ENCODE results near the gene MICAL2. TPM values are rescaled to one million over a fixed set of nuclear protein-coding genes. Genes with fewer than 3 reads are reported as not detected.

MICAL2 gene
- total RNA-seq, 1 donor from 2014 or later: 158 TPM

GRCh38 chr11:12076840-12077534, 33.4 kb upstream of the MICAL2 start:
- no peak for DNase-seq (ENCODE audit: low spot score)

GRCh38 chr11:12077535-12078280, 32.7 kb upstream of the MICAL2 start:
- DNase-seq (ENCODE audit: low spot score): no peak

GRCh38 chr11:12079726-12080556, 30.4 kb upstream of the MICAL2 start:
- DNase-seq (ENCODE audit: low spot score): no peak

- no peak for DNase-seq (ENCODE audit: low spot score)
Observed at GRCh38 chr11:12083380-12083779, 27.0 kb upstream of the MICAL2 start.

- no peak for DNase-seq (ENCODE audit: low spot score)
Observed at GRCh38 chr11:12084256-12084655, 26.1 kb upstream of the MICAL2 start.

- DNase-seq (ENCODE audit: low spot score): no peak
Observed at GRCh38 chr11:12085371-12086251, 24.8 kb upstream of the MICAL2 start.

GRCh38 chr11:12086271-12087074, 23.9 kb upstream of the MICAL2 start:
- DNase-seq (ENCODE audit: low spot score): no peak

- DNase-seq (ENCODE audit: low spot score): no peak
Observed at GRCh38 chr11:12087075-12088004, 23.1 kb upstream of the MICAL2 start.

- DNase-seq (ENCODE audit: low spot score): no peak
Observed at GRCh38 chr11:12088047-12088481, 22.3 kb upstream of the MICAL2 start.

GRCh38 chr11:12088531-12088930, 21.9 kb upstream of the MICAL2 start:
- no peak for DNase-seq (ENCODE audit: low spot score)

- no peak for DNase-seq (ENCODE audit: low spot score)
Observed at GRCh38 chr11:12089041-12089440, 21.3 kb upstream of the MICAL2 start.

GRCh38 chr11:12089473-12089872, 20.9 kb upstream of the MICAL2 start:
- no peak for DNase-seq (ENCODE audit: low spot score)

GRCh38 chr11:12090061-12090591, 20.3 kb upstream of the MICAL2 start:
- no peak for DNase-seq (ENCODE audit: low spot score)

GRCh38 chr11:12090761-12091258, 19.6 kb upstream of the MICAL2 start:
- DNase-seq (ENCODE audit: low spot score): peak; percentile 93

- DNase-seq (ENCODE audit: low spot score): no peak
Observed at GRCh38 chr11:12091956-12092558, 18.3 kb upstream of the MICAL2 start.

- no peak for DNase-seq (ENCODE audit: low spot score)
Observed at GRCh38 chr11:12092714-12093113, 17.7 kb upstream of the MICAL2 start.

- peak; percentile 78 for DNase-seq (ENCODE audit: low spot score)
Observed at GRCh38 chr11:12094872-12095800, 15.3 kb upstream of the MICAL2 start.

All from mucosa of gallbladder (tissue), 1 donor.